Gastroesophageal sphincter (tissue), 4 donors: ENCODE measurements around the gene SLC4A2. TPM values are rescaled to one million over a fixed set of nuclear protein-coding genes. Genes with fewer than 3 reads are reported as not detected.

Experiments
- ATAC-seq: fragments of 150-250 bp; one replicate; pipeline ENCODE4 v1.9.1; 2016; ENCODE audit warnings: mild to moderate bottlenecking, moderate library complexity
- H3K27ac ChIP-seq, 4 donors: fragments of 200-600 bp; sonication (generic) in 3 of 4; 1 replicate in 3 of 4; 2 replicates in 1 of 4; pipeline ENCODE4 v1.5.1; 2016 to 2019
- H3K27me3 ChIP-seq: fragments of 200-600 bp; sonication (generic); one replicate; pipeline ENCODE4 v1.5.1; 2019
- H3K36me3 ChIP-seq, 2 donors: fragments of 200-600 bp; sonication (generic); one replicate each; pipeline ENCODE4 v1.5.1; 2019; ENCODE audit warnings: control low read depth in 1 of 2
- H3K4me1 ChIP-seq, 3 donors: fragments of 200-600 bp; sonication (generic); 1 replicate in 2 of 3; 2 replicates in 1 of 3; pipeline ENCODE4 v1.5.1; 2016 to 2019; ENCODE audit warnings: control low read depth in 2 of 3
- H3K4me3 ChIP-seq, 2 donors: fragments of 200-600 bp; sonication (generic); one replicate each; pipeline ENCODE4 v1.5.1; 2019; ENCODE audit warnings: mild to moderate bottlenecking in 1 of 2, moderate library complexity in 1 of 2
- H3K9me3 ChIP-seq, 3 donors: fragments of 200-600 bp; sonication (generic); one replicate each; pipeline ENCODE4 v1.5.1; 2017 to 2019; ENCODE audit warnings: control low read depth in 2 of 3
- EP300 ChIP-seq: sonication (generic); formaldehyde crosslinking; IDR thresholded peaks from one replicate; pipeline ENCODE4 v1.6.1; 2017; ENCODE audit warnings: antibody characterized with exemption, mild to moderate bottlenecking
- POLR2A ChIP-seq, 2 donors: fragments of 450-650 bp; IDR thresholded peaks; one replicate each; pipeline ENCODE4 v1.6.1; 2017; ENCODE audit warnings: antibody characterized with exemption in 2 of 2, mild to moderate bottlenecking in 2 of 2, moderate library complexity in 1 of 2
- POLR2AphosphoS5 ChIP-seq: sonication (generic); formaldehyde crosslinking; IDR thresholded peaks from one replicate; pipeline ENCODE4 v1.6.1; 2017; ENCODE audit warnings: antibody characterized with exemption
- WGBS, 2 donors: methylation state at CpG; one replicate each; pipeline ENCODE4 v1.1.5; 2018; ENCODE audit warnings: low coverage in 1 of 2; 5-methylcytosine and 5-hydroxymethylcytosine counted together
- total RNA-seq, 4 donors: library from RNA; depleted of rRNA; stranded (reverse); fragments of >200 nt; gene quantifications; one replicate each; pipeline ENCODE4 v1.1.0, GENCODE V29; 2016
- TF ChIP-seq, protein P1 (sequence below), 4 experiments: fragments of 200-600 bp in 2 of 4; fragments of 450-650 bp in 2 of 4; sonication (generic) in 1 of 4; IDR thresholded peaks; one replicate each; pipeline ENCODE4 v1.5.1; 2017 to 2019; ENCODE audit warnings: antibody characterized with exemption in 4 of 4, mild to moderate bottlenecking in 2 of 4, moderate library complexity in 2 of 4

Gene SLC4A2
- total RNA-seq, 4 donors from 2014 or later = 77.8 to 152 (median 95.7) TPM

DNA sequence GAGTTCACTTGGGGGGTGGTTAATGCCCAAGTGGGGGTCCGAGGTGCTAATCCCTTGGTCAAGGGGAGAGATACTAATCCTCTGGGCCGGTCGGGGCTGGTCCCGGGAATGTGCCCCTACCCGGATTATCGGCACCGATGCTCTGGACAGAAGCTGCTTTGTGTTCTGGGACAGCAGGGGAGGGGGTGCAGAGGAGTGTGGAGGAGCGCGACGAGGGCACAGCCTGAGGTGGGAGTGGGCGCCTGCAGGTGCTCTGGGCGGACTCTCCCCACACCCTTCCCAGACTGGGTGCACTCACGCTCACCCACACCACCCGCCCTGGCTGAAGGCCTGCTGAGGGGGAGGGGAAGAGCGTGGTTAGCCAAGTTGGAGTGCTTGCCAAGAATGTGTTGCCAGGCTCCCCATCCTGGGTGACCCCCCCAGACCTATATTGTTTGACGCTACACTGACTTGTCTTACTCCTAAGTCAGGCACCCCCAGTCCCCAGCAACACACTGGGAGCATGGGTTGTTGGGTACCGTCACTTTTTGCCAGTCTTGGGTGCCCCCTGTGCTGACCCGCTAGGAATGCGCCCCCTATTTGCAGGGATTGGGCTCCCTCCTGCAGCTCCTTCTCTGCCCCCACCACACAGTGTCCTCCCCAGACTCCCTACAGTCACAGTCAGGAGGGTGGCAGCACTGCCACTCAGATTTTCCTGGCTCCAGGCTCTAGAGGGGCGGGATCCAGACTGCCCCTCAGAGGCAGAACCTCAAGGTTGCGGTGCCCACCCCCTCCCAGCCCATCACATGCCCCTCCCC lies 1.2 kb downstream of the SLC4A2 start:
- no peak for ATAC-seq
- Histone ChIP-seq H3K4me1 (peaks cover 6 to 66% (median 40%) of the 10 kb centered on the region in 3 donors), H3K36me3 (peaks cover 0 to 27% of the 10 kb centered on the region in 2 donors), H3K27me3 (no peaks in the 10 kb centered on the region), H3K9me3 (no peaks in the 10 kb centered on the region), H3K27ac (peak overlapping the region in 3 of 4 donors; percentile 86 to 99 (median 95)), H3K4me3 (peak overlapping the region; percentile 89 to 91)
- 0 to 17% methylated on average over 1 to 2 of the region's 21 CpGs for WGBS, 2 donors
- TF ChIP-seq EP300 = no peak
- TF ChIP-seq POLR2AphosphoS5 = peak; percentile 21

GRCh38 chr7:151061213-151062110 lies 2.1 kb downstream of the SLC4A2 start:
- no peaks in the 10 kb centered on the region for H3K27me3 ChIP-seq
- H3K4me3 ChIP-seq = peak overlapping the region in 1 of 2 donors; percentile 89
- peaks cover 0 to 35% of the 10 kb centered on the region in 2 donors for H3K36me3 ChIP-seq
- H3K4me1 ChIP-seq = peaks cover 6 to 66% (median 40%) of the 10 kb centered on the region in 3 donors
- peak overlapping the region; percentile 4 to 99 (median 90) for H3K27ac ChIP-seq
- ATAC-seq = no peak
- TF ChIP-seq EP300 = no peak
- no peak for TF ChIP-seq POLR2AphosphoS5
- TF ChIP-seq, protein P1, sequence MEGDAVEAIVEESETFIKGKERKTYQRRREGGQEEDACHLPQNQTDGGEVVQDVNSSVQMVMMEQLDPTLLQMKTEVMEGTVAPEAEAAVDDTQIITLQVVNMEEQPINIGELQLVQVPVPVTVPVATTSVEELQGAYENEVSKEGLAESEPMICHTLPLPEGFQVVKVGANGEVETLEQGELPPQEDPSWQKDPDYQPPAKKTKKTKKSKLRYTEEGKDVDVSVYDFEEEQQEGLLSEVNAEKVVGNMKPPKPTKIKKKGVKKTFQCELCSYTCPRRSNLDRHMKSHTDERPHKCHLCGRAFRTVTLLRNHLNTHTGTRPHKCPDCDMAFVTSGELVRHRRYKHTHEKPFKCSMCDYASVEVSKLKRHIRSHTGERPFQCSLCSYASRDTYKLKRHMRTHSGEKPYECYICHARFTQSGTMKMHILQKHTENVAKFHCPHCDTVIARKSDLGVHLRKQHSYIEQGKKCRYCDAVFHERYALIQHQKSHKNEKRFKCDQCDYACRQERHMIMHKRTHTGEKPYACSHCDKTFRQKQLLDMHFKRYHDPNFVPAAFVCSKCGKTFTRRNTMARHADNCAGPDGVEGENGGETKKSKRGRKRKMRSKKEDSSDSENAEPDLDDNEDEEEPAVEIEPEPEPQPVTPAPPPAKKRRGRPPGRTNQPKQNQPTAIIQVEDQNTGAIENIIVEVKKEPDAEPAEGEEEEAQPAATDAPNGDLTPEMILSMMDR (IDR thresholded peaks at IDR 0.05) = no peak
- no peak for TF ChIP-seq POLR2A (IDR thresholded peaks at IDR 0.05)
- no peaks in the 10 kb centered on the region for H3K9me3 ChIP-seq
- WGBS, 2 donors = 18 to 33% methylated on average over 10 to 11 of the region's 33 CpGs

- no CpG with 5 or more reads among the region's 11 CpGs for WGBS, 2 donors
- ATAC-seq = no peak
Measured at GRCh38 chr7:151062111-151062398, 2.7 kb downstream of the SLC4A2 start.

GRCh38 chr7:151062399-151063211 lies 3.2 kb downstream of the SLC4A2 start:
- Histone ChIP-seq H3K27me3 (no peaks in the 10 kb centered on the region), H3K9me3 (no peaks in the 10 kb centered on the region), H3K27ac (peak overlapping the region; percentile 19 to 99 (median 90)), H3K4me1 (peaks cover 3 to 56% (median 30%) of the 10 kb centered on the region in 3 donors), H3K4me3 (peak overlapping the region; percentile 13 to 43), H3K36me3 (peaks cover 0 to 47% of the 10 kb centered on the region in 2 donors)
- ATAC-seq = peak; percentile 39
- WGBS, 2 donors = no CpG with 5 or more reads among the region's 43 CpGs
- TF ChIP-seq EP300 (no peak), POLR2AphosphoS5 (no peak), POLR2A (IDR thresholded peaks at IDR 0.05) (no peak)
- TF ChIP-seq, protein P1 (IDR thresholded peaks at IDR 0.05) = no peak

More at GRCh38 chr7:151062111-151062398, 2.7 kb downstream of the SLC4A2 start:
- Histone ChIP-seq H3K36me3 (peaks cover 0 to 41% of the 10 kb centered on the region in 2 donors), H3K4me3 (peak overlapping the region in 1 of 2 donors; percentile 43), H3K27ac (peak overlapping the region in 3 of 4 donors; percentile 86 to 99 (median 95)), H3K4me1 (peaks cover 5 to 60% (median 35%) of the 10 kb centered on the region in 3 donors), H3K27me3 (no peaks in the 10 kb centered on the region), H3K9me3 (no peaks in the 10 kb centered on the region)
- no peak for TF ChIP-seq POLR2A (IDR thresholded peaks at IDR 0.05)
- no peak for TF ChIP-seq EP300
- TF ChIP-seq POLR2AphosphoS5 = no peak
- TF ChIP-seq, protein P1 (IDR thresholded peaks at IDR 0.05) = no peak
